Astrocyte (in vitro differentiated cells and primary cell): Measurements from ENCODE around the gene GTF2IRD1. TPM values are rescaled to one million over a fixed set of nuclear protein-coding genes. Genes with fewer than 3 reads are reported as not detected.
A peak's percentile ranks its signal among the peaks of the same experiment; 100 is the strongest.
"Not testable (repeated sequence)": the region's sequence is repeated elsewhere in the genome, so short reads cannot be mapped to it uniquely, and the experiment has no call there.

Experiments used
- DNase-seq: peaks from one replicate; pipeline ENCODE4 v3.0.0-alpha.2; 2010; ENCODE audit warnings: low read depth
- FAIRE-seq: peaks from 2 replicates; lab custom pipeline; 2011; peaks lifted over from hg19 to GRCh38; lab: Jason Lieb, UNC
- H2AFZ ChIP-seq: 2 replicates; pipeline ENCODE4 v1.6.0; 2012; ENCODE audit warnings: low read depth, low read length, inconsistent platforms
- H3K27ac ChIP-seq: 2 replicates; pipeline ENCODE4 v1.5.1; 2011; ENCODE audit warnings: low read depth, low read length, inconsistent platforms
- H3K27me3 ChIP-seq: 2 replicates; pipeline ENCODE4 v1.6.0; 2011; ENCODE audit warnings: low read length, inconsistent platforms; ENCODE audit not compliant: insufficient read depth
- H3K36me3 ChIP-seq: 2 replicates; pipeline ENCODE4 v1.5.1; 2011; ENCODE audit warnings: low read length, inconsistent platforms; ENCODE audit not compliant: insufficient read depth
- H3K4me1 ChIP-seq: 2 replicates; pipeline ENCODE4 v1.5.1; 2011; ENCODE audit warnings: low read length, inconsistent platforms; ENCODE audit not compliant: insufficient read depth
- H3K4me2 ChIP-seq: 2 replicates; pipeline ENCODE4 v1.6.0; 2012; ENCODE audit warnings: low read length, inconsistent platforms
- H3K4me3 ChIP-seq: 2 replicates; pipeline ENCODE4 v1.5.1; 2011; ENCODE audit warnings: low read depth, mild to moderate bottlenecking, low read length, inconsistent platforms; ENCODE audit not compliant: insufficient read depth
- H3K79me2 ChIP-seq: 2 replicates; pipeline ENCODE4 v1.6.0; 2012; ENCODE audit warnings: mild to moderate bottlenecking, low read length, inconsistent platforms; ENCODE audit not compliant: insufficient read depth
- H3K9ac ChIP-seq: 2 replicates; pipeline ENCODE4 v1.6.0; 2012; ENCODE audit warnings: mild to moderate bottlenecking, low read length, inconsistent platforms
- H3K9me3 ChIP-seq: 2 replicates; pipeline ENCODE4 v1.5.1; 2012; ENCODE audit warnings: low read depth, mild to moderate bottlenecking, low read length, inconsistent platforms; ENCODE audit not compliant: insufficient read depth
- H4K20me1 ChIP-seq: 2 replicates; pipeline ENCODE4 v1.6.0; 2012; ENCODE audit warnings: low read length, inconsistent platforms; ENCODE audit not compliant: insufficient read depth
- H3K27ac Mint-ChIP-seq: one replicate; pipeline ENCODE4 v1.8.0; 2021; ENCODE audit warnings: mild to moderate bottlenecking, mixed read lengths; ENCODE audit not compliant: unreplicated experiment
- H3K27me3 Mint-ChIP-seq: one replicate; pipeline ENCODE4 v1.8.0; 2021; ENCODE audit warnings: low read depth, mixed read lengths; ENCODE audit not compliant: unreplicated experiment
- H3K36me3 Mint-ChIP-seq: one replicate; pipeline ENCODE4 v1.8.0; 2021; ENCODE audit warnings: low read depth, mixed read lengths; ENCODE audit not compliant: unreplicated experiment
- H3K4me1 Mint-ChIP-seq: one replicate; pipeline ENCODE4 v1.8.0; 2021; ENCODE audit warnings: low read depth, mixed read lengths; ENCODE audit not compliant: unreplicated experiment
- H3K4me3 Mint-ChIP-seq: one replicate; pipeline ENCODE4 v1.8.0; 2021; ENCODE audit warnings: mild to moderate bottlenecking, moderate library complexity, mixed read lengths; ENCODE audit not compliant: unreplicated experiment
- H3K9me3 Mint-ChIP-seq: one replicate; pipeline ENCODE4 v1.8.0; 2021; ENCODE audit warnings: mild to moderate bottlenecking, mixed read lengths; ENCODE audit not compliant: unreplicated experiment
- CTCF ChIP-seq: IDR thresholded peaks from 2 replicates; pipeline ENCODE4 v1.5.1; 2011; ENCODE audit warnings: low read depth, mild to moderate bottlenecking, inconsistent platforms, low read length, moderate library complexity; ENCODE audit not compliant: insufficient read depth
- EZH2 ChIP-seq: IDR thresholded peaks from 2 replicates; pipeline ENCODE4 v1.6.1; 2012; ENCODE audit warnings: mild to moderate bottlenecking, low read length, inconsistent platforms; ENCODE audit not compliant: insufficient read depth
- total RNA-seq: library from RNA; stranded (reverse); gene quantifications from 2 replicates; pipeline ENCODE4 v1.2.1, GENCODE V29; 2021

GTF2IRD1 gene
- total RNA-seq, 1 donor from 2014 or later: 19.3 TPM

- H3K4me3 ChIP-seq: no peak overlapping the region
- peaks cover 23% of the 10 kb centered on the region for H3K4me1 ChIP-seq
- Mint-ChIP-seq H3K4me1 (peaks cover 3% of the 10 kb centered on the region), H3K27me3 (no peaks in the 10 kb centered on the region), H3K9me3 (no peaks in the 10 kb centered on the region), H3K36me3 (no peaks in the 10 kb centered on the region), H3K4me3 (no peak overlapping the region), H3K27ac (peak overlapping the region; percentile 75)
- DNase-seq: peak; percentile 71
- peak overlapping the region; percentile 62 for H3K27ac ChIP-seq
- H3K27me3 ChIP-seq: no peaks in the 10 kb centered on the region
- no peak for FAIRE-seq
- H3K79me2 ChIP-seq: no peaks in the 10 kb centered on the region
- peak overlapping the region; percentile 61 for H3K9ac ChIP-seq
- no peaks in the 10 kb centered on the region for H3K9me3 ChIP-seq
- H3K4me2 ChIP-seq: peak overlapping the region; percentile 73
- no peak for TF ChIP-seq EZH2
- TF ChIP-seq CTCF: no peak
- H3K36me3 ChIP-seq: no peaks in the 10 kb centered on the region
- H2AFZ ChIP-seq: peak overlapping the region; percentile 72
- H4K20me1 ChIP-seq: no peaks in the 10 kb centered on the region
Measured at GRCh38 chr7:74429153-74429747, 24.5 kb upstream of the GTF2IRD1 start.

GRCh38 chr7:74430409-74430808, 23.3 kb upstream of the GTF2IRD1 start:
- H3K27me3 Mint-ChIP-seq, H3K79me2 ChIP-seq, H2AFZ ChIP-seq, H3K9me3 ChIP-seq, H3K9me3 Mint-ChIP-seq, H4K20me1 ChIP-seq, H3K4me1 Mint-ChIP-seq, FAIRE-seq, H3K27ac ChIP-seq, H3K27ac Mint-ChIP-seq, H3K36me3 Mint-ChIP-seq, H3K36me3 ChIP-seq, H3K4me3 Mint-ChIP-seq, H3K4me3 ChIP-seq, H3K27me3 ChIP-seq: not testable (repeated sequence)
- DNase-seq: peak; percentile 46
- Histone ChIP-seq H3K4me1 (peaks cover 23% of the 10 kb centered on the region), H3K4me2 (peak overlapping the region; percentile 39), H3K9ac (peak overlapping the region; percentile 14)

GRCh38 chr7:74430961-74431466, 22.7 kb upstream of the GTF2IRD1 start:
- no peaks in the 10 kb centered on the region for H3K9me3 ChIP-seq
- no peaks in the 10 kb centered on the region for H3K79me2 ChIP-seq
- no peak overlapping the region for H3K4me3 ChIP-seq
- FAIRE-seq: no peak
- no peaks in the 10 kb centered on the region for H3K27me3 Mint-ChIP-seq
- no peaks in the 10 kb centered on the region for H3K27me3 ChIP-seq
- peaks cover 7% of the 10 kb centered on the region for H3K4me1 Mint-ChIP-seq
- H3K36me3 Mint-ChIP-seq: no peaks in the 10 kb centered on the region
- no peaks in the 10 kb centered on the region for H3K36me3 ChIP-seq
- peak overlapping the region; percentile 24 for H3K9ac ChIP-seq
- no peak for DNase-seq
- H3K4me1 ChIP-seq: peaks cover 23% of the 10 kb centered on the region
- H2AFZ ChIP-seq: no peak overlapping the region
- no peak overlapping the region for H3K27ac Mint-ChIP-seq
- no peak overlapping the region for H3K4me2 ChIP-seq
- H3K9me3 Mint-ChIP-seq: no peaks in the 10 kb centered on the region
- no peak overlapping the region for H3K27ac ChIP-seq
- H4K20me1 ChIP-seq: no peaks in the 10 kb centered on the region
- no peak overlapping the region for H3K4me3 Mint-ChIP-seq
- TF ChIP-seq CTCF: no peak
- TF ChIP-seq EZH2: no peak

GRCh38 chr7:74437291-74437571, 16.5 kb upstream of the GTF2IRD1 start:
- not testable (repeated sequence) for H3K4me2 ChIP-seq, H3K9me3 ChIP-seq, H3K36me3 Mint-ChIP-seq, H2AFZ ChIP-seq, FAIRE-seq, H3K9me3 Mint-ChIP-seq, H3K79me2 ChIP-seq, H3K9ac ChIP-seq, H3K36me3 ChIP-seq, H3K4me1 ChIP-seq, H4K20me1 ChIP-seq, H3K4me3 Mint-ChIP-seq, H3K27me3 ChIP-seq, H3K27me3 Mint-ChIP-seq, H3K4me1 Mint-ChIP-seq, DNase-seq, H3K27ac Mint-ChIP-seq, H3K4me3 ChIP-seq, H3K27ac ChIP-seq
